H1 (cell line): ENCODE measurements around the gene ABI2. TPM values are rescaled to one million over a fixed set of nuclear protein-coding genes. Genes with fewer than 3 reads are reported as not detected.

Source experiments
- ASH2L ChIP-seq: fragments of 200-600, 300-600 bp; sonication (generic); IDR thresholded peaks from one replicate; pipeline ENCODE4 v1.7.1; 2017; ENCODE audit warnings: low read length
- ATF2 ChIP-seq: IDR thresholded peaks from 2 replicates; pipeline ENCODE4 v1.6.1; 2012; ENCODE audit warnings: low read length, inconsistent platforms
- BRCA1 ChIP-seq: IDR thresholded peaks from 2 replicates; pipeline ENCODE4 v1.6.1; 2012; ENCODE audit warnings: low read depth, low read length, improper control_type of control experiment
- CHD1 ChIP-seq: IDR thresholded peaks from 2 replicates; pipeline ENCODE4 v1.6.1; 2012; ENCODE audit warnings: low read depth, low read length, improper control_type of control experiment
- CHD2 ChIP-seq: IDR thresholded peaks from 2 replicates; pipeline ENCODE4 v1.6.1; 2012; ENCODE audit warnings: low read length, improper control_type of control experiment
- CTBP2 ChIP-seq: IDR thresholded peaks from 2 replicates; pipeline ENCODE4 v1.7.0; 2011; ENCODE audit warnings: borderline replicate concordance, mild to moderate bottlenecking, moderate library complexity, mixed read lengths, low read length; ENCODE audit not compliant: insufficient read depth, insufficient read length
- EP300 ChIP-seq, 2 experiments: IDR thresholded peaks; 1 replicate in 1 of 2; 2 replicates in 1 of 2; pipeline ENCODE4 v1.6.1; 2011 to 2012; ENCODE audit warnings: low read depth in 2 of 2, low read length in 2 of 2, mild to moderate bottlenecking in 2 of 2, borderline replicate concordance in 1 of 2, inconsistent platforms in 1 of 2, moderate library complexity in 1 of 2
- HDAC2 ChIP-seq, 2 experiments: fragments of 300-600 bp in 1 of 2; sonication (generic) in 1 of 2; IDR thresholded peaks; 2 replicates each; pipeline ENCODE4 v1.6.1; 2011 to 2012; ENCODE audit warnings: low read depth in 2 of 2, low read length in 2 of 2, mild to moderate bottlenecking in 2 of 2, moderate library complexity in 2 of 2, borderline replicate concordance in 1 of 2, inconsistent platforms in 1 of 2
- HDAC6 ChIP-seq: IDR thresholded peaks from one replicate; pipeline ENCODE4 v1.7.1; 2012; ENCODE audit warnings: low read depth, mild to moderate bottlenecking, inconsistent platforms, low read length, moderate library complexity
- JUND ChIP-seq: IDR thresholded peaks from 2 replicates; pipeline ENCODE4 v1.6.1; 2011; ENCODE audit warnings: mild to moderate bottlenecking, improper control_type of control experiment, low read length
- KDM4A ChIP-seq: IDR thresholded peaks from one replicate; pipeline ENCODE4 v1.7.1; 2012; ENCODE audit warnings: low read depth, mild to moderate bottlenecking, moderate library complexity, low read length, inconsistent platforms; ENCODE audit not compliant: severe bottlenecking
- NRF1 ChIP-seq: IDR thresholded peaks from 2 replicates; pipeline ENCODE4 v1.6.1; 2011; ENCODE audit warnings: mild to moderate bottlenecking, low read depth, low read length, improper control_type of control experiment
- POLR2AphosphoS5 ChIP-seq: IDR thresholded peaks from 2 replicates; pipeline ENCODE4 v1.6.1; 2011; ENCODE audit warnings: low read depth, low read length
- RAD21 ChIP-seq, 2 experiments: IDR thresholded peaks in 1 of 2; conservative IDR thresholded peaks in 1 of 2; 2 replicates each; pipeline ENCODE4 v1.6.1; 2011; ENCODE audit warnings: low read depth in 2 of 2, low read length in 2 of 2, improper control_type of control experiment in 1 of 2, inconsistent platforms in 1 of 2, mild to moderate bottlenecking in 1 of 2, moderate library complexity in 1 of 2
- RBBP5 ChIP-seq: IDR thresholded peaks from 2 replicates; pipeline ENCODE4 v1.7.1; 2012; ENCODE audit warnings: low read depth, mild to moderate bottlenecking, inconsistent platforms, low read length, moderate library complexity, borderline replicate concordance
- RFX5 ChIP-seq: IDR thresholded peaks from 2 replicates; pipeline ENCODE4 v1.6.1; 2011; ENCODE audit warnings: low read depth, low read length, improper control_type of control experiment, borderline replicate concordance
- SIX5 ChIP-seq: IDR thresholded peaks from 2 replicates; pipeline ENCODE4 v1.6.1; 2011; ENCODE audit warnings: mild to moderate bottlenecking, low read depth, low read length
- SP4 ChIP-seq: IDR thresholded peaks from 2 replicates; pipeline ENCODE4 v1.6.1; 2012; ENCODE audit warnings: low read length, inconsistent platforms
- TAF1 ChIP-seq: IDR thresholded peaks from 2 replicates; pipeline ENCODE4 v1.6.1; 2011; ENCODE audit warnings: mild to moderate bottlenecking, low read depth, low read length
- TBP ChIP-seq: IDR thresholded peaks from 2 replicates; pipeline ENCODE4 v1.6.1; 2011; ENCODE audit warnings: low read depth, low read length, improper control_type of control experiment
- TCF12 ChIP-seq: IDR thresholded peaks from 2 replicates; pipeline ENCODE4 v1.6.1; 2011; ENCODE audit warnings: low read depth, mild to moderate bottlenecking, low read length
- polyA plus RNA-seq, 7 experiments: library from polyadenylated mRNA; depleted of rRNA in 3 of 7; stranded (reverse) in 5 of 7; unstranded in 2 of 7; fragments of >200 nt in 5 of 7; fragments of 200-250 nt in 2 of 7; gene quantifications; 1 replicate in 5 of 7; 2 replicates in 1 of 7; 4 replicates in 1 of 7; pipeline versions ENCODE4 v1.2.1 to v1.2.3, GENCODE V29; 2011 to 2013; ENCODE audit warnings: missing spikeins in 2 of 7, mixed read lengths in 2 of 7
- total RNA-seq: library from RNA; stranded (reverse); fragmentation: NEBNext Ultra II Directional; extraction: Animal tissue kit (Norgen Biotek cat#: 25700); gene quantifications from 2 replicates; pipeline ENCODE4 v1.2.1, GENCODE V29; 2021

ABI2 gene
- total and polyA plus RNA-seq, 2 of the 8 experiments (the other 6 are each of a cell fraction or from before 2014, with no cell fraction given), result 62.3 to 118 TPM

DNA sequence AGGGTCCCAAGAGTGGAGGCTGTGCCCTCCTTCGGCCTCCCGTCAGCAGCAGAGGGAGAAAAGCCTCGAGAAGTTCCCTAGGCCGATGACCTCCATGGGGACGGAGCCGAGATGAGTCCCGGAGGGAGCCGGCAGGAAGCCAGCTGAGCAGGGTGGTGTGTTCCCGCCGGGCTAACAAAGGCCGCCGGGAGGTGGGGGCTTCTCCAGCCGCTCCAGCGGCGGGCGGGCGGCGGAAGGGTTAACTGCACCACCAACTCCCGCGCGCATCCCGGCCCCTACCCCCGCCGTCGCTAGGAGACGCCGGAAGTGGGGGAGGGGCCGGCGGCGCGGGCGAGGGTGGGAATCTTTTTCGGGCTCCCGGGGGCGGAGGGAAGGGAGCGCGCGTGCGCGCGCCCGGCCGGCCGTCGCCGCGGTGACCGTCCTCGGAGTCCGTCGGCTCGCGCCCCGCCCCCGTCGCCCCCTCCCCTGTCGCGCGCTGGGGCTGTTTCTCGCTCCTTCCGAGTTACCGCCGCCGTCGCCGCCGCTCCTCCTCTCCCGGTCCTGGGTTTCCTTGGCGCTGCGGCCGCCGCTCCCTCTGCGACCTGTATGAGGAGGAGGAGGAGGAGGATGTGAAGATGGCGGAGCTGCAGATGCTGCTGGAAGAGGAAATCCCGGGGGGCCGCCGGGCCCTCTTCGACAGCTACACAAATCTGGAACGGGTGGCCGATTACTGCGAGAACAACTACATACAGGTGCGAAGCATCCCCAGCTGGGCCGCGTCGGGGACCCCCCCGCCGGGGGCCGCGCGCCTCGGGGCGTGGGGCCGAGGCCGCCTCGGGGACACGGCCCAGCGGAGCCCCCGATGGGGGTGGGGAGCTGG lies at the start of gene ABI2 (continued):
- TF ChIP-seq KDM4A (peak; percentile 55), HDAC2 (IDR thresholded peaks at IDR 0.05; ENCODE audit: borderline replicate concordance in 1 of 2, low read depth in 2 of 2, low read length in 2 of 2) (peak in 1 of 2 experiments; percentile 15; a peak in 1 of 4 replicates), CHD1 (peak; percentile 4; the same call in 1 of the 2 replicates), HDAC6 (no peak), SP4 (no peak), CTBP2 (no peak), JUND (0 out of 2 replicates have a peak, but pooled peaks have one; percentile 6), RBBP5 (peak; percentile 71), ATF2 (0 out of 2 replicates have a peak, but pooled peaks have one; percentile 55), BRCA1 (peak; percentile 23; the same call in 1 of the 2 replicates), ASH2L (peak; percentile 93), CHD2 (peak; percentile 81), SIX5 (no peak), RFX5 (no peak), TAF1 (peak; percentile 85), RAD21 (IDR thresholded peaks at IDR 0.05 in 1 of 2, conservative IDR thresholded peaks at IDR 0.05 in 1 of 2; ENCODE audit: low read depth in 2 of 2, low read length in 2 of 2) (peak in 1 of 2 experiments; percentile 5; a peak in 1 of 4 replicates), EP300 (IDR thresholded peaks at IDR 0.05; ENCODE audit: borderline replicate concordance in 1 of 2, low read depth in 2 of 2, low read length in 2 of 2) (peak in 1 of 2 experiments; percentile 56; a peak in 1 of 3 replicates), TCF12 (0 out of 2 replicates have a peak, but pooled peaks have one; percentile 12), TBP (peak; percentile 72), POLR2AphosphoS5 (peak; percentile 82), NRF1 (peak; percentile 35; the same call in 1 of the 2 replicates)
